ENCODE measurements around the gene DGKI. TPM values are rescaled to one million over a fixed set of nuclear protein-coding genes. Genes with fewer than 3 reads are reported as not detected.

DGKI gene
- total RNA-seq, 1 donor from 2014 or later = 1.3 TPM

- no peak overlapping the region for H3K27ac ChIP-seq (replicated peaks)
- intact Hi-C loops (cut with micrococcal nuclease) = loop anchor here (5.0 kb wide), 1 partner anchor 428 kb away; no protein-coding TSS in a partner anchor
- no peaks in the 10 kb centered on the region for H3K36me3 ChIP-seq
- H3K27me3 ChIP-seq (ENCODE audit: low read depth) = no peaks in the 10 kb centered on the region
- no peak overlapping the region for H3K4me3 ChIP-seq
- peaks cover 10% of the 10 kb centered on the region for H3K4me1 ChIP-seq
- TF ChIP-seq, protein P1, sequence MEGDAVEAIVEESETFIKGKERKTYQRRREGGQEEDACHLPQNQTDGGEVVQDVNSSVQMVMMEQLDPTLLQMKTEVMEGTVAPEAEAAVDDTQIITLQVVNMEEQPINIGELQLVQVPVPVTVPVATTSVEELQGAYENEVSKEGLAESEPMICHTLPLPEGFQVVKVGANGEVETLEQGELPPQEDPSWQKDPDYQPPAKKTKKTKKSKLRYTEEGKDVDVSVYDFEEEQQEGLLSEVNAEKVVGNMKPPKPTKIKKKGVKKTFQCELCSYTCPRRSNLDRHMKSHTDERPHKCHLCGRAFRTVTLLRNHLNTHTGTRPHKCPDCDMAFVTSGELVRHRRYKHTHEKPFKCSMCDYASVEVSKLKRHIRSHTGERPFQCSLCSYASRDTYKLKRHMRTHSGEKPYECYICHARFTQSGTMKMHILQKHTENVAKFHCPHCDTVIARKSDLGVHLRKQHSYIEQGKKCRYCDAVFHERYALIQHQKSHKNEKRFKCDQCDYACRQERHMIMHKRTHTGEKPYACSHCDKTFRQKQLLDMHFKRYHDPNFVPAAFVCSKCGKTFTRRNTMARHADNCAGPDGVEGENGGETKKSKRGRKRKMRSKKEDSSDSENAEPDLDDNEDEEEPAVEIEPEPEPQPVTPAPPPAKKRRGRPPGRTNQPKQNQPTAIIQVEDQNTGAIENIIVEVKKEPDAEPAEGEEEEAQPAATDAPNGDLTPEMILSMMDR (IDR thresholded peaks at IDR 0.05; ENCODE audit: borderline replicate concordance) = no peak
- DNase-seq = no peak
- no peaks in the 10 kb centered on the region for H3K9me3 ChIP-seq (replicated peaks)
Measured at GRCh38 chr7:137590071-137590755, 256.6 kb downstream of the DGKI start.

DNA sequence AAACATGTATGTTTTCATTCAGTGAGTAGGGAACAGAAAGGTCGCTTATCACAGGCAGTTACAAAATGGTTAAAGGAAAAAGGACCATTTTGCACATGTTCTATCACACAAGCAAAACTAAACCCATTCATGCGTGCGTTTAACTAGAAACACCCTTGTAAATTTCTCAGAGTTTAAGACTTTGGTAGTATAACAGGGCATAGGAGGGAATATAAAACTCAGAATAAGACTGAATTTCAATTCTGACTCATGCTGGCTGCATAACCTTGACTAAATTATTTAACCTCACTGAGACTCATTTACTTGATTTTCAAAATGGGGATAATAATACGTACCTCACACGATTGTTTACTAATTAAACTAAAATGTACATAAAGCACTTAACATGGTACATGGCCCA is 259.4 kb downstream of the DGKI start:
- Histone ChIP-seq H3K36me3 (no peaks in the 10 kb centered on the region), H3K27ac (replicated peaks) (no peak overlapping the region), H3K4me3 (no peak overlapping the region), H3K9me3 (replicated peaks) (no peaks in the 10 kb centered on the region), H3K4me1 (peaks cover 10% of the 10 kb centered on the region), H3K27me3 (ENCODE audit: low read depth) (no peaks in the 10 kb centered on the region)
- TF ChIP-seq, protein P1 (IDR thresholded peaks at IDR 0.05; ENCODE audit: borderline replicate concordance) = no peak
- DNase-seq = no peak
- intact Hi-C loops (cut with micrococcal nuclease) = no loop called here

- H3K27ac ChIP-seq (replicated peaks) = no peak overlapping the region
- H3K4me3 ChIP-seq = no peak overlapping the region
- H3K4me1 ChIP-seq = no peaks in the 10 kb centered on the region
- intact Hi-C loops (cut with micrococcal nuclease) = no loop called here
- H3K36me3 ChIP-seq = no peaks in the 10 kb centered on the region
- no peaks in the 10 kb centered on the region for H3K27me3 ChIP-seq (ENCODE audit: low read depth)
- TF ChIP-seq, protein P1 (IDR thresholded peaks at IDR 0.05; ENCODE audit: borderline replicate concordance) = no peak
- DNase-seq = no peak
- no peaks in the 10 kb centered on the region for H3K9me3 ChIP-seq (replicated peaks)
Measured at GRCh38 chr7:137585591-137585990, 261.2 kb downstream of the DGKI start.

GRCh38 chr7:137583172-137583571 is 263.6 kb downstream of the DGKI start:
- Histone ChIP-seq H3K4me3 (no peak overlapping the region), H3K36me3 (no peaks in the 10 kb centered on the region), H3K27ac (replicated peaks) (no peak overlapping the region), H3K4me1 (no peaks in the 10 kb centered on the region), H3K9me3 (replicated peaks) (no peaks in the 10 kb centered on the region), H3K27me3 (ENCODE audit: low read depth) (no peaks in the 10 kb centered on the region)
- intact Hi-C loops (cut with micrococcal nuclease) = no loop called here
- no peak for DNase-seq
- TF ChIP-seq, protein P1 (IDR thresholded peaks at IDR 0.05; ENCODE audit: borderline replicate concordance) = no peak

- H3K27me3 ChIP-seq (ENCODE audit: low read depth) = no peaks in the 10 kb centered on the region
- H3K27ac ChIP-seq (replicated peaks) = no peak overlapping the region
- no peaks in the 10 kb centered on the region for H3K36me3 ChIP-seq
- TF ChIP-seq, protein P1 (IDR thresholded peaks at IDR 0.05; ENCODE audit: borderline replicate concordance) = no peak
- DNase-seq = no peak
- H3K9me3 ChIP-seq (replicated peaks) = no peaks in the 10 kb centered on the region
- intact Hi-C loops (cut with micrococcal nuclease) = no loop called here
- H3K4me3 ChIP-seq = no peak overlapping the region
- no peaks in the 10 kb centered on the region for H3K4me1 ChIP-seq
Measured at GRCh38 chr7:137579913-137580640, 266.7 kb downstream of the DGKI start.

Measured in left ventricle myocardium inferior (tissue), 1 donor.